Measurements from ENCODE around the gene INPP5A. TPM values are rescaled to one million over a fixed set of nuclear protein-coding genes. Genes with fewer than 3 reads are reported as not detected.

INPP5A gene
- total and polyA plus RNA-seq, 9 of the 15 experiments (the other 6 are each of a cell fraction or from before 2014, with no cell fraction given), result 0.66 to 11.6 (median 7.7) TPM

DNA sequence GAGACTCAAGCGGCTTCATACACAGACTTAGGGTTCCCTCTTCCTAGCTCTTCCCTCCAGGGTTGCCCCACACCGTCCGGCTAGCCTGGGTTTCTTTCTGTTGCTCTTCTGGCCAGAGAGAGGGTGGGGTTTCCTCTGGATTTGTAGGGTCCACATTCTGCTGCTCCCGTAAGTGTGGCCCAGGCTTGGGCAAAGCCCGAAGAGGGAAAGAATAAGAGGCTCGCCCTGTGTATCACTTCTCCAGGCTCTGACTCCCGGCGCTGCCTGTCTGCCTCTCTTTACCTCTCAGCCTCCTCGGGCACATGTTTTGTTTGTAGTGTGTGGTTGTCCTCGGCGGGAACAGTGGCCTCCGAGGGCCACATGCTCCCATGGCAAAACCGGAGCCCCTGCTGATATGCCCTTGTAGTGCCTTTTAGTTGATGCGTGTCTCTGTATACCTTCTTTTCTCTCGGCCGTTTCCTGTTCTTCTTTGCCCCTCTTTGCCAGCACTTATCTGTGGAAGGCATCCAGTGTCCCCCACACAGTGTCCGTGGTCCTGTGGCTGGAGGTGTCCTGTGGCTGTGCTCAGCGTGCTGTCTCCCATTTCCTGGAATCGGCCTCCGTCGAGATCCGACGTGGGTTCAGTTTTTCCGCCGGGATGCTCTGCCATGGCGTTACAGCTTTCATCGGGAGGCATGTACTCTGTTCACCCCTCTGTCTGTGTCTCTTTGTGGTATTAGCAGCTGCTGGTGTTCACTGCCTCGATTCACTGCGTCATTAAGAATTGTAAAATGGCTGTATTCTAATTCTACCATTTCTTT lies 102.9 kb downstream of the INPP5A start:
- no peaks in the 10 kb centered on the region for H3K36me3 ChIP-seq (ENCODE audit: control insufficient read depth, insufficient read depth, low read length)
- in situ Hi-C loops (cut with MboI) (no loop called here), intact Hi-C loops (cut with micrococcal nuclease) (no loop called here)
- no peaks in the 10 kb centered on the region for H3K9me1 ChIP-seq (ENCODE audit: control insufficient read depth, insufficient read depth, low read length)
- H3K9me3 ChIP-seq (replicated peaks; ENCODE audit: control insufficient read depth, insufficient read depth, low read depth, low read length), result no peaks in the 10 kb centered on the region
- BruUV-seq (replicated peaks), result no TSS peak
- H2AFZ ChIP-seq (ENCODE audit: low read depth, low read length), result no peak overlapping the region
- H3K4me2 ChIP-seq (ENCODE audit: insufficient read depth, low read length), result no peak overlapping the region
- H3K9ac ChIP-seq (ENCODE audit: insufficient read depth in 1 of 2, low read depth in 2 of 2, low read length in 2 of 2), result peak overlapping the region in 1 of 2 experiments; percentile 35; a peak in 1 of 4 replicates
- H3K4me1 ChIP-seq (replicated peaks in 1 of 2; ENCODE audit: control insufficient read depth in 2 of 2, insufficient read depth in 2 of 2, low read length in 2 of 2), result peaks cover 0 to 4% of the 10 kb centered on the region in 2 experiments; a peak in 2 of 5 replicates
- no peaks in the 10 kb centered on the region; the same call in 2 of the 3 replicates for H3K79me2 ChIP-seq (ENCODE audit: control insufficient read depth, insufficient read depth, low read length)
- H3K27me3 ChIP-seq (ENCODE audit: control insufficient read depth in 2 of 2, insufficient read depth in 2 of 2, low read length in 2 of 2), result peaks cover 0 to 23% of the 10 kb centered on the region in 2 experiments; a peak in 2 of 5 replicates
- H3K27ac ChIP-seq (ENCODE audit: extremely low read depth, low read depth, low read length), result no peak overlapping the region
- ChIA-PET POLR2A (interaction anchor here (0.5 kb wide), 1 partner anchor 13 kb away, joined by 4 read pairs; no protein-coding TSS in a partner anchor), CTCF (ENCODE audit: low intra/inter-chr PET ratio) (no interaction called here)
- FAIRE-seq (no peak), DNase-seq (ENCODE audit: extremely low read depth in 1 of 4, low spot score in 3 of 4) (no peak), ATAC-seq (no peak)
- TF ChIP-seq NFYB (IDR thresholded peaks at IDR 0.05; ENCODE audit: extremely low read depth, insufficient read length), result no peak
- TF ChIP-seq SMARCA5 (IDR thresholded peaks at IDR 0.05), result no peak
- TF ChIP-seq ZC3H11A (IDR thresholded peaks at IDR 0.05; ENCODE audit: low read depth, low read length), result no peak
- no peak for TF ChIP-seq ELK3 (CRISPR knock-in tag; IDR thresholded peaks at IDR 0.05)
- TF ChIP-seq SMARCB1 (IDR thresholded peaks at IDR 0.05; ENCODE audit: insufficient read length, low read depth), result no peak
- TF ChIP-seq POLR3A (IDR thresholded peaks at IDR 0.05; ENCODE audit: borderline replicate concordance, extremely low read depth, insufficient read depth, insufficient read length), result no peak
- TF ChIP-seq KAT2B (IDR thresholded peaks at IDR 0.05; ENCODE audit: low read depth, low read length), result no peak
- no peak for TF ChIP-seq TAL1 (IDR thresholded peaks at IDR 0.05)
- no peak for TF ChIP-seq MLLT1 (IDR thresholded peaks at IDR 0.05)
- no peak for TF ChIP-seq HCFC1 (IDR thresholded peaks at IDR 0.05; ENCODE audit: low read depth, low read length)
- TF ChIP-seq CLOCK (CRISPR knock-in tag; IDR thresholded peaks at IDR 0.05; ENCODE audit: borderline replicate concordance), result no peak
- no peak for TF ChIP-seq ZBTB9 (CRISPR knock-in tag; IDR thresholded peaks at IDR 0.05)
- no peak for TF ChIP-seq NFXL1 (CRISPR knock-in tag; IDR thresholded peaks at IDR 0.05)
- TF ChIP-seq CXXC5 (CRISPR knock-in tag; IDR thresholded peaks at IDR 0.05), result no peak
- 28% methylated on average over 25 of the region's 29 CpGs for WGBS (ENCODE audit: insufficient coverage, low coverage, missing lambda C conversion rate)
- no peak overlapping the region for H3K4me3 ChIP-seq
- H4K20me1 ChIP-seq (replicated peaks; ENCODE audit: control insufficient read depth, insufficient read depth, low read length), result peaks cover 15% of the 10 kb centered on the region; the same call in 1 of the 2 replicates

All from K562 (cell line).